Measurements from ENCODE around the gene MDH1.
"Not testable (repeated sequence)": the region's sequence is repeated elsewhere in the genome, so short reads cannot be mapped to it uniquely, and the experiment has no call there.

Gene MDH1

GRCh38 chr2:63589148-63589958 lies 590 bp downstream of the MDH1 start:
- no peak for DNase-seq (ENCODE audit: low read depth in 2 of 2)

GRCh38 chr2:63590626-63591408 lies 2.1 kb downstream of the MDH1 start:
- no peak for DNase-seq (ENCODE audit: low read depth in 2 of 2)

GRCh38 chr2:63591566-63592175 lies 2.9 kb downstream of the MDH1 start:
- DNase-seq (ENCODE audit: low read depth in 2 of 2): no peak

- no peak for DNase-seq (ENCODE audit: low read depth in 2 of 2)
These were observed 5.9 kb downstream of the MDH1 start for GRCh38 chr2:63594660-63595059.

GRCh38 chr2:63596401-63596883 lies 7.7 kb downstream of the MDH1 start:
- no peak for DNase-seq (ENCODE audit: low read depth in 2 of 2)

GRCh38 chr2:63598981-63599380 lies 10.2 kb downstream of the MDH1 start:
- DNase-seq (ENCODE audit: low read depth in 2 of 2): no peak

GRCh38 chr2:63600881-63601460 lies 12.2 kb downstream of the MDH1 start:
- no peak for DNase-seq (ENCODE audit: low read depth in 2 of 2)

- DNase-seq (ENCODE audit: low read depth in 2 of 2): no peak
These were observed 15.9 kb downstream of the MDH1 start for GRCh38 chr2:63604666-63605065.

- DNase-seq (ENCODE audit: low read depth in 2 of 2): not testable (repeated sequence)
These were observed 20.1 kb downstream of the MDH1 start for GRCh38 chr2:63608865-63609264.

- no peak for DNase-seq (ENCODE audit: low read depth in 2 of 2)
These were observed 21.8 kb downstream of the MDH1 start for GRCh38 chr2:63610525-63610924.

GRCh38 chr2:63613391-63613901 lies 24.7 kb downstream of the MDH1 start:
- DNase-seq (ENCODE audit: low read depth in 2 of 2): no peak

GRCh38 chr2:63614448-63614968 lies 25.7 kb downstream of the MDH1 start:
- no peak for DNase-seq (ENCODE audit: low read depth in 2 of 2)

GRCh38 chr2:63614983-63615945 lies 26.5 kb downstream of the MDH1 start:
- DNase-seq (ENCODE audit: low read depth in 2 of 2): no peak

GRCh38 chr2:63617366-63617765 lies 28.6 kb downstream of the MDH1 start:
- no peak for DNase-seq (ENCODE audit: low read depth in 2 of 2)

- no peak for DNase-seq (ENCODE audit: low read depth in 2 of 2)
These were observed 30.6 kb downstream of the MDH1 start for GRCh38 chr2:63619328-63619727.

GRCh38 chr2:63622751-63623150 lies 34.0 kb downstream of the MDH1 start:
- DNase-seq (ENCODE audit: low read depth in 2 of 2): no peak

- DNase-seq (ENCODE audit: low read depth in 2 of 2): not testable (repeated sequence)
These were observed 35.0 kb downstream of the MDH1 start for GRCh38 chr2:63623763-63624162.

- no peak for DNase-seq (ENCODE audit: low read depth in 2 of 2)
These were observed 39.1 kb downstream of the MDH1 start for GRCh38 chr2:63627866-63628265.

GRCh38 chr2:63628403-63628942 lies 39.7 kb downstream of the MDH1 start:
- DNase-seq (ENCODE audit: low read depth in 2 of 2): no peak

GRCh38 chr2:63631501-63631900 lies 42.7 kb downstream of the MDH1 start:
- no peak for DNase-seq (ENCODE audit: low read depth in 2 of 2)

All from stimulated activated CD4-positive, alpha-beta T cell treated with anti-CD3 and anti-CD28 coated beads, Interleukin-4, amount 100 ng/mL, for 48 hours (primary cell).